Cardiac atrium fibroblast (primary cell): Measurements from ENCODE around the gene PRKAG3. TPM values are rescaled to one million over a fixed set of nuclear protein-coding genes. Genes with fewer than 3 reads are reported as not detected.

Experiments
- total RNA-seq: library from RNA; depleted of rRNA; stranded (reverse); fragments of >200 nt; gene quantifications from 2 replicates; pipeline ENCODE4 v1.2.3, GENCODE V29; 2015

PRKAG3 gene
- not detected in 2 replicates for total RNA-seq

DNA sequence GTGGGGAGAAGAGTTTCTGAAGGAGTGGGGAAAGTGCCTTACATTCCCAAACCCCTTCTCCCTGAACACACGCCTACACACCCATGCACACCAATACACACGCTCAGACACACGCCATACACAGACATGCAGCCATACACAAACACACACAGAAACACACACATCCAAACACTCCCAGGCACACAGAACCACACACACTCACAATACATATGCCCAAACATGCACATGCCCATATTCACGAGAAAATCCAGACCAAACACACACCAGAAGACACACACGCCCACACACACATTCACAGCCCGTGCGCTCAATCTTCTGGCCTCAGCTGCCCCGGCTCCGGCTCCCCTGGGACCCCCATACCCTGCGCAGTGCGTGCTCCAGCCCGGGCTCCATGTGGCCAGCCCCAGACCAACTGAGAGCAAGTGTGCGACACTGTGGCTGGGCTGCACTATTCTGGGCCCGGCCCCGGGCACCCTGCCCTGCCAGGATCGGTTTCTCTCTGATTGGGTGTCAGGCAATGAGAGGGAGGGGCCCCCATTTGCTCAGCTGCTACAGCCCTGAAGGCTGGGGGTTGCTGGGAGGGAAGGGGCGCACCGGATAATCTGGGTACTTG, at the start of gene PRKAG3:
Gene PRKAG3, minus strand, starts transcription at position 426 of the 613 bp plus-strand sequence.

DNA sequence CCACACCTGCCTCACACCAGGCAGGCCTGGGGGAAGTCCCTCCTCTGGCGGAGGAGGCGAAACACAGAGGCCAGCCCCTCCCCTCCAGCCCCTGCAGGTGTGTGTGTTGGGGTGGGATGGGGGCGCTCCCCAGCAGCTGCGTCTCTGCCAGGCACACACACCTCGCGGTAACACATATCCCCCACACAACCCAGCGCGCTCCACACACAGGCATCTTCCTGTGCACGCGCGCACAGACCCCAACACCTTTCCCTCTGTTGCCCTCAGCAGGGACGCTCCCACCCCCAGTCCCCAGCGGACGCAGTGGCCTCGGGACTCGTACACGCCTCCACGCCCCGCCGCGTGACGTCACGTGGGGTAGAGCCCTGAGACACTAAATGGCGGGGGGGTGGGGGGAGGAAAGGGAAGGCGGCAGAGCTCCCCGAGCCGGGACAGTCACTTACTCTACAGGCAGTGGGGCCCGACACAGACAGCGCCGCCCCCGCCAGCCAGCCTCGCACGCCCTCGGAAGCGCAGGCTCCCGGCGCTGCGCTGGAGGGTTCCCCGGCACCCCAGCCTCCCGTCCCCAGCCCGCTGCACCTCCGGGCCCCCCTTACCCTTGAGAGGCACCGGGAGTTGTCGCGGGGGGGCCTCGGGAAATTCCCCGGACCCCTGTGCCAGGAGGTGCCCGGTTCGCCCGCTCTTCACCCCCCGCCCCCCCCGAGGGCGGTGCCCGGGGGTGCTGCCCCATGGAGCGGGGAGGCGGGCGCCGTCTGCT, 48.7 kb upstream of the PRKAG3 start, which contains the start of gene WNT10A:
Gene WNT10A, plus strand, starts transcription at position 751 of the 757 bp plus-strand sequence. CDS start 144 bp downstream, outside the sequence.

DNA sequence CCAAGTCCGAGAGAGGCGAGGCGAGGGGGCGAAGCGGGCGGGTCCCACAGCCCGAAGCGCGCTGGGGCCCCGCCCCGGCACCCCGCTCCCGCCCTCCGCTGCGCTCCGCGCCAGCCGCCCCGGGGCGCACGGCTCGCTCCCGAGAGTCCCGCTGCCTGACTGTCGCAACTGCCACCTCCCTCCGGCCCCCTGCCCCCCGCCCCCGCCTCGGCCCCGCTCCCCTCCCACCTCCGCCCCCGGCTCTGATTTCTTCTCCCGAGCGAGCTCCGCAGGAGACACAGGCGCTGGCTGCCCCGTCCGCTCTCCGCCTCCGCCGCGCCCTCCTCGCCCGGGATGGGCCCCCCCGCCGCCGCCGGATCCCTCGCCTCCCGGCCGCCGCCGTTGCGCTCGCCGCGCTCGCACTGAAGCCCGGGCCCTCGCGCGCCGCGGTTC, 28.0 kb upstream of the PRKAG3 start, which contains the start of gene WNT6:
Gene WNT6, plus strand, starts transcription at position 250 of the 432 bp plus-strand sequence. CDS start 233 bp downstream, outside the sequence.

DNA sequence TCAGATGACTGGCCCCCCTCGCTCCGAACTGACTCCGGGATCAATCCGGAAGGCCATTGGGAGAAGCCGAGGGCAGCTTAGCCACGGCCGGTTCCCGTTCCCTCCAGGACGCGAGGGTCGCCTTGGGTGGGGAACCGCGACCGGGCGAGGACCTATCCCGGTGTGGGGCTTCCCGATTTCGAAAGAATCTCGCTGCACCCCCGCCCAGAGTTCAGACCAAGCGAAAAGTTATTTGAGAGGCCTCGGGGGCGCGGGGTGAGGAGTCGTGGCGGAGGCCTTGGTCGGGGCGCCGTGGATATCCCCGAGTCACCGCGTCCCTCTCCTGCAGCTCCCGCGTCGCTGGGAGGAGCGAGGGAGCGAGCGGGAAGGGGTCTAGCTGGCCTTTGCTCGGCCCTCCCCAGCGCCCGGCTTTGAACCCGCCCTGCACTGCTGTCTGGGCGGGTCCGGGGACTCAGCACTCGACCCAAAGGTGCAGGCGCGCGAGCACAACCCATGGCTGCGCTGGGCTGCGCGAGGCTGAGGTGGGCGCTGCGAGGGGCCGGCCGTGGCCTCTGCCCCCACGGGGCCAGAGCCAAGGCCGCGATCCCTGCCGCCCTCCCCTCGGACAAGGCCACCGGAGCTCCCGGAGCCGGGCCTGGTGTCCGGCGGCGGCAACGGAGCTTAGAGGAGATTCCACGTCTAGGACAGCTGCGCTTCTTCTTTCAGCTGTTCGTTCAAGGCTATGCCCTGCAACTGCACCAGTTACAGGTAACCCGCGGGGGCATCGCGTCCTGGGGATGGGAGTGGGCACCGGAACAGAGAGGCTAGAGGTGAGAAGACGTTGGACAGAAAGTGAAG, 49.7 kb downstream of the PRKAG3 start, which contains the start of gene CYP27A1:
Gene CYP27A1, plus strand, starts transcription at position 457 of the 837 bp plus-strand sequence. Its CDS starts 36 bp downstream, at position 493.

Other genes with a start within 250 kb of the PRKAG3 start
- gene PLCD4, start 223.9 kb downstream of the PRKAG3 start, total RNA-seq: 0.49 and 1.3 TPM in 2 replicates
- gene ZNF142, start 172.2 kb downstream of the PRKAG3 start, total RNA-seq: 4.9 and 7.9 TPM in 2 replicates
- gene BCS1L, start 172.1 kb downstream of the PRKAG3 start, total RNA-seq: 19.8 and 27.3 TPM in 2 replicates
- 14.4 and 26.9 TPM in 2 replicates for gene RNF25, start 159.8 kb downstream of the PRKAG3 start, total RNA-seq
- gene STK36, start 159.7 kb downstream of the PRKAG3 start, total RNA-seq: 20.1 and 21.7 TPM in 2 replicates
- 9.9 and 43.9 TPM in 2 replicates for gene TTLL4, start 121.0 kb downstream of the PRKAG3 start, total RNA-seq
- 2.7 and 2.9 TPM in 2 replicates for gene CYP27A1, start 49.7 kb downstream of the PRKAG3 start, total RNA-seq
- not detected in 2 replicates for gene WNT6, start 28.0 kb upstream of the PRKAG3 start, total RNA-seq
- not detected in 2 replicates for gene WNT10A, start 49.0 kb upstream of the PRKAG3 start, total RNA-seq
- not detected in 2 replicates for gene CDK5R2, start 127.9 kb upstream of the PRKAG3 start, total RNA-seq
- gene FEV, start 153.4 kb upstream of the PRKAG3 start, total RNA-seq: not detected in 2 replicates
- not detected in 2 replicates for gene CRYBA2, start 161.6 kb upstream of the PRKAG3 start, total RNA-seq
- gene CFAP65, start 209.7 kb upstream of the PRKAG3 start, total RNA-seq: not detected in 2 replicates
- gene IHH, start 229.1 kb upstream of the PRKAG3 start, total RNA-seq: under 0.01 TPM in 1 of 2 replicates, not detected in the other